HG03066 (cell line): Measurements from ENCODE around the gene CCDC12.

Experiments used
- ATAC-seq: cut with Tn5 transposase; IDR thresholded peaks from one replicate; pipeline ENCODE4 v1.9.1; 2021; ENCODE audit warnings: low read depth; ENCODE audit not compliant: unreplicated experiment

CCDC12 gene

GRCh38 chr3:46943237-46944187 is 33.0 kb downstream of the CCDC12 start:
- ATAC-seq, result no peak

GRCh38 chr3:46942481-46943236 is 33.9 kb downstream of the CCDC12 start:
- no peak for ATAC-seq

GRCh38 chr3:46942076-46942475 is 34.5 kb downstream of the CCDC12 start:
- ATAC-seq, result no peak

GRCh38 chr3:46939578-46940445 is 36.7 kb downstream of the CCDC12 start:
- no peak for ATAC-seq

- no peak for ATAC-seq
Measured at GRCh38 chr3:46938118-46938517, 38.4 kb downstream of the CCDC12 start.

GRCh38 chr3:46936733-46937250 is 39.8 kb downstream of the CCDC12 start:
- ATAC-seq, result no peak

- ATAC-seq, result no peak
Measured at GRCh38 chr3:46935989-46936558, 40.5 kb downstream of the CCDC12 start.

- ATAC-seq, result no peak
Measured at GRCh38 chr3:46935168-46935858, 41.2 kb downstream of the CCDC12 start.

- ATAC-seq, result no peak
Measured at GRCh38 chr3:46934498-46935167, 41.9 kb downstream of the CCDC12 start.

- no peak for ATAC-seq
Measured at GRCh38 chr3:46934072-46934471, 42.5 kb downstream of the CCDC12 start.

- ATAC-seq, result no peak
Measured at GRCh38 chr3:46933261-46933660, 43.3 kb downstream of the CCDC12 start.

- ATAC-seq, result no peak
Measured at GRCh38 chr3:46932455-46933225, 43.9 kb downstream of the CCDC12 start.

GRCh38 chr3:46931631-46932331 is 44.8 kb downstream of the CCDC12 start:
- no peak for ATAC-seq

GRCh38 chr3:46930945-46931403 is 45.6 kb downstream of the CCDC12 start:
- no peak for ATAC-seq

- ATAC-seq, result no peak
Measured at GRCh38 chr3:46930166-46930944, 46.2 kb downstream of the CCDC12 start.

- no peak for ATAC-seq
Measured at GRCh38 chr3:46929324-46929723, 47.2 kb downstream of the CCDC12 start.

GRCh38 chr3:46928282-46928681 is 48.3 kb downstream of the CCDC12 start:
- ATAC-seq, result no peak
